ENCODE measurements around the gene MICU1. TPM values are rescaled to one million over a fixed set of nuclear protein-coding genes. Genes with fewer than 3 reads are reported as not detected.
A peak's percentile ranks its signal among the peaks of the same experiment; 100 is the strongest.

MICU1 gene
- total and polyA plus RNA-seq, 2 of the 13 experiments (the other 11 are each of a cell fraction or from before 2014, with no cell fraction given), result 32.5 to 56.1 TPM

- peak; percentile 74; the same call in 1 of the 2 replicates for TF ChIP-seq PRDM15 (CRISPR knock-in tag; IDR thresholded peaks at IDR 0.05)
- no peak for TF ChIP-seq MBD4 (IDR thresholded peaks at IDR 0.05; ENCODE audit: borderline replicate concordance, low read length)
- TF ChIP-seq, protein P1, sequence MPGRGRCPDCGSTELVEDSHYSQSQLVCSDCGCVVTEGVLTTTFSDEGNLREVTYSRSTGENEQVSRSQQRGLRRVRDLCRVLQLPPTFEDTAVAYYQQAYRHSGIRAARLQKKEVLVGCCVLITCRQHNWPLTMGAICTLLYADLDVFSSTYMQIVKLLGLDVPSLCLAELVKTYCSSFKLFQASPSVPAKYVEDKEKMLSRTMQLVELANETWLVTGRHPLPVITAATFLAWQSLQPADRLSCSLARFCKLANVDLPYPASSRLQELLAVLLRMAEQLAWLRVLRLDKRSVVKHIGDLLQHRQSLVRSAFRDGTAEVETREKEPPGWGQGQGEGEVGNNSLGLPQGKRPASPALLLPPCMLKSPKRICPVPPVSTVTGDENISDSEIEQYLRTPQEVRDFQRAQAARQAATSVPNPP (CRISPR knock-in tag; IDR thresholded peaks at IDR 0.05), result no peak
- TF ChIP-seq PAXIP1 (CRISPR knock-in tag; conservative IDR thresholded peaks at IDR 0.05), result no peak
- no peak for TF ChIP-seq TCF7 (IDR thresholded peaks at IDR 0.05; ENCODE audit: low read depth)
- no peak for TF ChIP-seq HNRNPUL1 (IDR thresholded peaks at IDR 0.05; ENCODE audit: low read depth, low read length)
- TF ChIP-seq NRL (CRISPR knock-in tag; IDR thresholded peaks at IDR 0.05; ENCODE audit: borderline replicate concordance), result peak; percentile 76; the same call in 1 of the 2 replicates
- no peak for TF ChIP-seq ZNF850 (CRISPR knock-in tag; conservative IDR thresholded peaks at IDR 0.05)
- TF ChIP-seq ZNF121 (CRISPR knock-in tag; IDR thresholded peaks at IDR 0.05), result no peak
- no peak for TF ChIP-seq ZNF44 (CRISPR knock-in tag; IDR thresholded peaks at IDR 0.05)
- TF ChIP-seq, protein P2, sequence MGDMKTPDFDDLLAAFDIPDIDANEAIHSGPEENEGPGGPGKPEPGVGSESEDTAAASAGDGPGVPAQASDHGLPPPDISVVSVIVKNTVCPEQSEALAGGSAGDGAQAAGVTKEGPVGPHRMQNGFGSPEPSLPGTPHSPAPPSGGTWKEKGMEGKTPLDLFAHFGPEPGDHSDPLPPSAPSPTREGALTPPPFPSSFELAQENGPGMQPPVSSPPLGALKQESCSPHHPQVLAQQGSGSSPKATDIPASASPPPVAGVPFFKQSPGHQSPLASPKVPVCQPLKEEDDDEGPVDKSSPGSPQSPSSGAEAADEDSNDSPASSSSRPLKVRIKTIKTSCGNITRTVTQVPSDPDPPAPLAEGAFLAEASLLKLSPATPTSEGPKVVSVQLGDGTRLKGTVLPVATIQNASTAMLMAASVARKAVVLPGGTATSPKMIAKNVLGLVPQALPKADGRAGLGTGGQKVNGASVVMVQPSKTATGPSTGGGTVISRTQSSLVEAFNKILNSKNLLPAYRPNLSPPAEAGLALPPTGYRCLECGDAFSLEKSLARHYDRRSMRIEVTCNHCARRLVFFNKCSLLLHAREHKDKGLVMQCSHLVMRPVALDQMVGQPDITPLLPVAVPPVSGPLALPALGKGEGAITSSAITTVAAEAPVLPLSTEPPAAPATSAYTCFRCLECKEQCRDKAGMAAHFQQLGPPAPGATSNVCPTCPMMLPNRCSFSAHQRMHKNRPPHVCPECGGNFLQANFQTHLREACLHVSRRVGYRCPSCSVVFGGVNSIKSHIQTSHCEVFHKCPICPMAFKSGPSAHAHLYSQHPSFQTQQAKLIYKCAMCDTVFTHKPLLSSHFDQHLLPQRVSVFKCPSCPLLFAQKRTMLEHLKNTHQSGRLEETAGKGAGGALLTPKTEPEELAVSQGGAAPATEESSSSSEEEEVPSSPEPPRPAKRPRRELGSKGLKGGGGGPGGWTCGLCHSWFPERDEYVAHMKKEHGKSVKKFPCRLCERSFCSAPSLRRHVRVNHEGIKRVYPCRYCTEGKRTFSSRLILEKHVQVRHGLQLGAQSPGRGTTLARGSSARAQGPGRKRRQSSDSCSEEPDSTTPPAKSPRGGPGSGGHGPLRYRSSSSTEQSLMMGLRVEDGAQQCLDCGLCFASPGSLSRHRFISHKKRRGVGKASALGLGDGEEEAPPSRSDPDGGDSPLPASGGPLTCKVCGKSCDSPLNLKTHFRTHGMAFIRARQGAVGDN (CRISPR knock-in tag; IDR thresholded peaks at IDR 0.05), result peak; percentile 81
- no peak for TF ChIP-seq RARG (CRISPR knock-in tag; IDR thresholded peaks at IDR 0.05; ENCODE audit: low read depth)
- no peak for TF ChIP-seq CEBPB (IDR thresholded peaks at IDR 0.05; ENCODE audit: borderline replicate concordance, low read depth, low read length)
- TF ChIP-seq CHD4 (IDR thresholded peaks at IDR 0.05; ENCODE audit: borderline replicate concordance, low read length), result no peak
These were observed at the start of gene MICU1 (continued) for GRCh38 chr10:72625608-72626443.

Data from HepG2 (cell line).